CD4-positive, alpha-beta T cell (primary cell): ENCODE results near the gene FIG4. TPM values are rescaled to one million over a fixed set of nuclear protein-coding genes. Genes with fewer than 3 reads are reported as not detected.

Experiments
- ATAC-seq: fragments of 200-7000 bp; cut with Tn5 transposase; one replicate; pipeline ENCODE4 v1.10.0; 2022; ENCODE audit warnings: mild to moderate bottlenecking; ENCODE audit not compliant: poor library complexity
- CTCF ChIA-PET: fragments of 350-600 bp; sonication (Branson Sonifier 250); formaldehyde crosslinking; loops from one replicate; lab custom pipeline; 2021; ENCODE audit warnings: antibody characterized with exemption, inconsistent platforms; lab: Charles Lee
- POLR2A ChIA-PET: fragments of 350-600 bp; sonication (Branson Sonifier 250); formaldehyde crosslinking; loops from one replicate; lab custom pipeline; 2021; ENCODE audit warnings: antibody characterized with exemption, inconsistent platforms; lab: Charles Lee
- DNase-seq, 14 experiments: peaks; one replicate each; pipeline ENCODE4 v3.0.0-alpha.2; 2013 to 2020; ENCODE audit warnings: mixed read lengths in 2 of 14
- H3K27ac ChIP-seq, 2 donors: one replicate each; pipeline versions ENCODE4 v1.5.1 to v1.7.0; 2013; ENCODE audit warnings: low read length in 2 of 2, low read depth in 1 of 2, mild to moderate bottlenecking in 1 of 2
- H3K27me3 ChIP-seq, 2 experiments: 1 replicate in 1 of 2; 2 replicates in 1 of 2; pipeline versions ENCODE4 v1.6.1 to v1.7.0; 2013; ENCODE audit warnings: low read length in 2 of 2, control low read depth in 1 of 2, mild to moderate bottlenecking in 1 of 2, moderate library complexity in 1 of 2; ENCODE audit not compliant: insufficient read depth in 2 of 2, control insufficient read depth in 1 of 2
- H3K36me3 ChIP-seq: one replicate; pipeline ENCODE4 v1.6.1; 2013; ENCODE audit warnings: low read length, control low read depth; ENCODE audit not compliant: insufficient read depth
- H3K4me1 ChIP-seq: one replicate; pipeline ENCODE4 v1.6.1; 2013; ENCODE audit warnings: low read length, control low read depth; ENCODE audit not compliant: insufficient read depth
- H3K4me3 ChIP-seq: one replicate; pipeline ENCODE4 v1.5.1; 2013; ENCODE audit warnings: mild to moderate bottlenecking, low read length, moderate library complexity
- H3K9me3 ChIP-seq, 2 experiments: 1 replicate in 1 of 2; 2 replicates in 1 of 2; pipeline versions ENCODE4 v1.6.1 to v1.7.0; 2013; ENCODE audit warnings: low read length in 2 of 2, mild to moderate bottlenecking in 2 of 2, control low read depth in 1 of 2, moderate library complexity in 1 of 2; ENCODE audit not compliant: control insufficient read depth in 1 of 2, insufficient read depth in 1 of 2
- H3K27ac Mint-ChIP-seq: one replicate; pipeline ENCODE4 v1.8.0; 2020; ENCODE audit warnings: mixed read lengths
- H3K27me3 Mint-ChIP-seq: one replicate; pipeline ENCODE4 v1.8.0; 2021; ENCODE audit warnings: mixed read lengths
- H3K36me3 Mint-ChIP-seq: one replicate; pipeline ENCODE4 v1.8.0; 2021; ENCODE audit warnings: low read depth, mixed read lengths
- H3K4me1 Mint-ChIP-seq: one replicate; pipeline ENCODE4 v1.8.0; 2021; ENCODE audit warnings: low read depth, mixed read lengths
- H3K4me3 Mint-ChIP-seq: one replicate; pipeline ENCODE4 v1.8.0; 2020; ENCODE audit warnings: mild to moderate bottlenecking, mixed read lengths
- H3K9me3 Mint-ChIP-seq: one replicate; pipeline ENCODE4 v1.8.0; 2020; ENCODE audit warnings: mixed read lengths
- CTCF ChIP-seq: fragments of 200-600 bp; IDR thresholded peaks from one replicate; pipeline ENCODE4 v1.8.0; 2022; ENCODE audit warnings: antibody characterized with exemption, mild to moderate bottlenecking
- intact Hi-C, 2 experiments: fragments of 100-400 bp; cut with DNase I in 1 of 2; cut with micrococcal nuclease in 1 of 2; formaldehyde crosslinking; loops; one replicate each; pipeline versions ENCODE4 v1.15.1 to v1.9.0; 2023 to 2025; cut with DNase I, micrococcal nuclease
- total RNA-seq, 174 experiments: library from RNA in 2 of 174; stranded (reverse) in 2 of 174; gene quantifications; one replicate each; pipeline ENCODE4 v1.2.3 and lab custom pipeline; 2021 to 2026

Gene FIG4
- total RNA-seq, 2 experiments from 2014 or later = 3.3 to 4.0 TPM

GRCh38 chr6:109790131-109790530, 99.0 kb downstream of the FIG4 start:
- Mint-ChIP-seq H3K27ac (no peak overlapping the region), H3K36me3 (peaks cover 74% of the 10 kb centered on the region), H3K4me3 (no peak overlapping the region), H3K4me1 (no peaks in the 10 kb centered on the region), H3K27me3 (no peaks in the 10 kb centered on the region), H3K9me3 (no peaks in the 10 kb centered on the region)
- H3K27ac ChIP-seq = no peak overlapping the region
- no peaks in the 10 kb centered on the region for H3K27me3 ChIP-seq
- H3K4me1 ChIP-seq = no peaks in the 10 kb centered on the region
- peaks cover 34% of the 10 kb centered on the region for H3K36me3 ChIP-seq
- no peak for DNase-seq
- no peaks in the 10 kb centered on the region for H3K9me3 ChIP-seq
- no peak for ATAC-seq
- TF ChIP-seq CTCF = no peak
- H3K4me3 ChIP-seq = no peak overlapping the region
- intact Hi-C loops = loop anchor here in 1 of 2 experiments (10.0 kb wide), 1 partner anchor 195 kb away; no protein-coding TSS in a partner anchor
- ChIA-PET POLR2A (no interaction called here), CTCF (interaction anchor here (1.0 kb wide), 1 partner anchor 12 kb away, joined by 3 read pairs; no protein-coding TSS in a partner anchor)

GRCh38 chr6:109791301-109791700, 100.2 kb downstream of the FIG4 start:
- TF ChIP-seq CTCF = no peak
- peaks cover 76% of the 10 kb centered on the region for H3K36me3 Mint-ChIP-seq

GRCh38 chr6:109793021-109793420, 101.9 kb downstream of the FIG4 start:
- Histone ChIP-seq H3K36me3 (peaks cover 20% of the 10 kb centered on the region), H3K4me3 (no peak overlapping the region), H3K4me1 (no peaks in the 10 kb centered on the region), H3K27ac (no peak overlapping the region), H3K27me3 (no peaks in the 10 kb centered on the region), H3K9me3 (no peaks in the 10 kb centered on the region)
- Mint-ChIP-seq H3K4me3 (no peak overlapping the region), H3K36me3 (peaks cover 82% of the 10 kb centered on the region), H3K9me3 (no peaks in the 10 kb centered on the region), H3K27ac (no peak overlapping the region), H3K4me1 (no peaks in the 10 kb centered on the region), H3K27me3 (no peaks in the 10 kb centered on the region)
- POLR2A ChIA-PET = no interaction called here
- ATAC-seq (no peak), DNase-seq (no peak)
- CTCF ChIA-PET = interaction anchor here (0.7 kb wide), 1 partner anchor 26 kb away, joined by 3 read pairs; no protein-coding TSS in a partner anchor
- intact Hi-C loops = loop anchor here in 1 of 2 experiments (10.0 kb wide), 1 partner anchor 198 kb away; no protein-coding TSS in a partner anchor
- no peak for TF ChIP-seq CTCF

More at GRCh38 chr6:109791301-109791700, 100.2 kb downstream of the FIG4 start:
- CTCF ChIA-PET = interaction anchor here (0.5 kb wide), 1 partner anchor 925 kb away, joined by 3 read pairs; no protein-coding TSS in a partner anchor
- peaks cover 25% of the 10 kb centered on the region for H3K36me3 ChIP-seq
- ATAC-seq (no peak), DNase-seq (no peak)
- H3K27me3 Mint-ChIP-seq = no peaks in the 10 kb centered on the region
- POLR2A ChIA-PET = no interaction called here
- no peak overlapping the region for H3K27ac Mint-ChIP-seq
- H3K4me3 ChIP-seq = no peak overlapping the region
- no peaks in the 10 kb centered on the region for H3K9me3 ChIP-seq
- H3K27me3 ChIP-seq = no peaks in the 10 kb centered on the region
- no peaks in the 10 kb centered on the region for H3K4me1 ChIP-seq
- no peak overlapping the region for H3K4me3 Mint-ChIP-seq
- H3K27ac ChIP-seq = no peak overlapping the region
- intact Hi-C loops = loop anchor here in 1 of 2 experiments (10.0 kb wide), 1 partner anchor 196 kb away; no protein-coding TSS in a partner anchor
- no peaks in the 10 kb centered on the region for H3K9me3 Mint-ChIP-seq
- no peaks in the 10 kb centered on the region for H3K4me1 Mint-ChIP-seq
